Astrocyte (in vitro differentiated cells and primary cell): Measurements from ENCODE around the gene RETREG1.

Experiments used
- CTCF ChIP-seq: IDR thresholded peaks from 2 replicates; pipeline ENCODE4 v1.5.1; 2011; ENCODE audit warnings: low read depth, mild to moderate bottlenecking, inconsistent platforms, low read length, moderate library complexity; ENCODE audit not compliant: insufficient read depth
- EZH2 ChIP-seq: IDR thresholded peaks from 2 replicates; pipeline ENCODE4 v1.6.1; 2012; ENCODE audit warnings: mild to moderate bottlenecking, low read length, inconsistent platforms; ENCODE audit not compliant: insufficient read depth

GRCh38 chr5:16464231-16464630 lies 152.6 kb downstream of the RETREG1 start:
- TF ChIP-seq CTCF = no peak
- TF ChIP-seq EZH2 = no peak
